H9 (cell line): Measurements from ENCODE around the gene CEP192. TPM values are rescaled to one million over a fixed set of nuclear protein-coding genes. Genes with fewer than 3 reads are reported as not detected.

Experiments used
- DNase-seq: peaks from one replicate; pipeline ENCODE4 v3.0.0-alpha.2; 2017
- H2AFZ ChIP-seq: one replicate; pipeline ENCODE4 v1.6.1; 2013; ENCODE audit warnings: mild to moderate bottlenecking, low read length, control low read depth, moderate library complexity
- H2AK5ac ChIP-seq: 2 replicates; pipeline ENCODE4 v1.6.1; 2013; ENCODE audit warnings: low read length, control low read depth, mixed read lengths; ENCODE audit not compliant: insufficient read length
- H2BK120ac ChIP-seq: one replicate; pipeline ENCODE4 v1.6.1; 2013; ENCODE audit warnings: low read depth, mild to moderate bottlenecking, low read length, control low read depth, inconsistent platforms; ENCODE audit not compliant: poor library complexity, severe bottlenecking
- H2BK12ac ChIP-seq: 2 replicates; pipeline ENCODE4 v1.6.1; 2013; ENCODE audit warnings: low read length, control low read depth, mixed read lengths, low read depth; ENCODE audit not compliant: insufficient read length
- H2BK15ac ChIP-seq: 2 replicates; pipeline ENCODE4 v1.6.1; 2013; ENCODE audit warnings: low read depth, low read length, control low read depth
- H2BK20ac ChIP-seq: one replicate; pipeline ENCODE4 v1.6.1; 2013; ENCODE audit warnings: low read depth, mild to moderate bottlenecking, low read length, control low read depth, inconsistent platforms; ENCODE audit not compliant: poor library complexity, severe bottlenecking
- H2BK5ac ChIP-seq: 2 replicates; pipeline ENCODE4 v1.6.1; 2013; ENCODE audit warnings: low read length, control low read depth, mixed read lengths; ENCODE audit not compliant: insufficient read length
- H3K14ac ChIP-seq: 2 replicates; pipeline ENCODE4 v1.6.1; 2013; ENCODE audit warnings: low read length, control low read depth; ENCODE audit not compliant: insufficient read depth
- H3K18ac ChIP-seq: 2 replicates; pipeline ENCODE4 v1.6.1; 2013; ENCODE audit warnings: low read depth, mild to moderate bottlenecking, mixed read lengths, low read length, control low read depth; ENCODE audit not compliant: insufficient read length
- H3K23ac ChIP-seq: 2 replicates; pipeline ENCODE4 v1.6.1; 2013; ENCODE audit warnings: low read length, control low read depth, mixed read lengths, low read depth; ENCODE audit not compliant: insufficient read length
- H3K23me2 ChIP-seq: 2 replicates; pipeline ENCODE4 v1.6.1; 2013; ENCODE audit warnings: low read depth, mild to moderate bottlenecking, mixed read lengths, low read length, control low read depth; ENCODE audit not compliant: insufficient read length, poor library complexity, severe bottlenecking
- H3K27ac ChIP-seq: 2 replicates; pipeline ENCODE4 v1.5.1; 2013; ENCODE audit warnings: low read length, control low read depth, mixed read lengths, low read depth; ENCODE audit not compliant: insufficient read length
- H3K27me3 ChIP-seq: 2 replicates; pipeline ENCODE4 v1.6.1; 2013; ENCODE audit warnings: low read length, control low read depth, inconsistent platforms; ENCODE audit not compliant: insufficient read depth
- H3K4ac ChIP-seq: 2 replicates; pipeline ENCODE4 v1.6.1; 2013; ENCODE audit warnings: low read depth, mild to moderate bottlenecking, control low read depth, inconsistent platforms, low read length, moderate library complexity
- H3K4me1 ChIP-seq: 2 replicates; pipeline ENCODE4 v1.6.1; 2013; ENCODE audit warnings: low read length, control low read depth, inconsistent platforms; ENCODE audit not compliant: insufficient read depth
- H3K4me2 ChIP-seq: 2 replicates; pipeline ENCODE4 v1.6.1; 2013; ENCODE audit warnings: low read length, control low read depth, mixed read lengths; ENCODE audit not compliant: insufficient read length, insufficient read depth
- H3K56ac ChIP-seq: 2 replicates; pipeline ENCODE4 v1.6.1; 2013; ENCODE audit warnings: low read depth, mild to moderate bottlenecking, mixed read lengths, low read length, control low read depth; ENCODE audit not compliant: insufficient read length
- H3K79me1 ChIP-seq: 2 replicates; pipeline ENCODE4 v1.6.1; 2013; ENCODE audit warnings: low read depth, mild to moderate bottlenecking, moderate library complexity, low read length, control low read depth, inconsistent platforms; ENCODE audit not compliant: insufficient read depth, poor library complexity, severe bottlenecking
- H3K79me2 ChIP-seq: 2 replicates; pipeline ENCODE4 v1.6.1; 2013; ENCODE audit warnings: low read length, control low read depth, inconsistent platforms; ENCODE audit not compliant: insufficient read depth
- H3K9ac ChIP-seq: 2 replicates; pipeline ENCODE4 v1.6.1; 2013; ENCODE audit warnings: low read length, control low read depth, mixed read lengths; ENCODE audit not compliant: insufficient read length; ENCODE audit errors: extremely low read depth
- H3K9me3 ChIP-seq: one replicate; pipeline ENCODE4 v1.6.1; 2013; ENCODE audit warnings: low read depth, low read length, inconsistent platforms; ENCODE audit not compliant: control insufficient read depth
- H3T11ph ChIP-seq: one replicate; pipeline ENCODE4 v1.6.1; 2013; ENCODE audit warnings: mild to moderate bottlenecking, low read length, control low read depth, inconsistent platforms
- H4K20me1 ChIP-seq: one replicate; pipeline ENCODE4 v1.6.1; 2013; ENCODE audit not compliant: control insufficient read depth, insufficient read length, insufficient read depth
- H4K5ac ChIP-seq: 2 replicates; pipeline ENCODE4 v1.6.1; 2013; ENCODE audit warnings: low read depth, mild to moderate bottlenecking, mixed read lengths, low read length, control low read depth; ENCODE audit not compliant: insufficient read length
- H4K8ac ChIP-seq: replicated peaks from 2 replicates; pipeline ENCODE4 v1.6.1; 2013; ENCODE audit warnings: low read length, control low read depth, mixed read lengths, low read depth; ENCODE audit not compliant: insufficient read length
- H4K91ac ChIP-seq: 2 replicates; pipeline ENCODE4 v1.6.1; 2013; ENCODE audit warnings: low read depth, mild to moderate bottlenecking, moderate library complexity, mixed read lengths, low read length, control low read depth; ENCODE audit not compliant: insufficient read length
- H3K27ac Mint-ChIP-seq, 3 experiments: 2 replicates in 2 of 3; 3 replicates in 1 of 3; pipeline ENCODE4 v1.8.0; 2020 to 2021; ENCODE audit warnings: mixed read lengths in 3 of 3, mild to moderate bottlenecking in 1 of 3, moderate library complexity in 1 of 3
- H3K27me3 Mint-ChIP-seq: 2 replicates; pipeline ENCODE4 v1.8.0; 2021; ENCODE audit warnings: low read depth, mild to moderate bottlenecking, moderate library complexity, mixed read lengths
- H3K36me3 Mint-ChIP-seq, 3 experiments: 2 replicates in 2 of 3; 3 replicates in 1 of 3; pipeline ENCODE4 v1.8.0; 2020 to 2021; ENCODE audit warnings: low read depth in 3 of 3, mixed read lengths in 3 of 3; ENCODE audit not compliant: insufficient read depth in 1 of 3
- H3K4me1 Mint-ChIP-seq, 2 experiments: 2 replicates each; pipeline ENCODE4 v1.8.0; 2020; ENCODE audit warnings: mixed read lengths in 2 of 2
- H3K4me3 Mint-ChIP-seq, 2 experiments: 2 replicates in 1 of 2; 3 replicates in 1 of 2; pipeline ENCODE4 v1.8.0; 2020 to 2021; ENCODE audit warnings: mild to moderate bottlenecking in 2 of 2, mixed read lengths in 2 of 2, moderate library complexity in 1 of 2
- H3K9me3 Mint-ChIP-seq, 2 experiments: 2 replicates in 1 of 2; 3 replicates in 1 of 2; pipeline ENCODE4 v1.8.0; 2020; ENCODE audit warnings: mild to moderate bottlenecking in 2 of 2, mixed read lengths in 2 of 2, moderate library complexity in 1 of 2
- CTCF ChIP-seq: fragments of 200-600 bp; sonication (generic); conservative IDR thresholded peaks from 3 replicates; pipeline ENCODE4 v1.8.0; 2021; ENCODE audit warnings: antibody characterized with exemption, mild to moderate bottlenecking
- WGBS: extraction: QIAGEN DNeasy Blood & Tissue Kit; methylation state at CpG from one replicate; pipeline ENCODE4 v1.1.7; 2013; ENCODE audit warnings: missing lambda C conversion rate, low lambda C conversion rate, mixed read lengths; ENCODE audit not compliant: insufficient read length; ENCODE audit errors: extremely low coverage; 5-methylcytosine and 5-hydroxymethylcytosine counted together
- total RNA-seq: library from RNA; stranded (reverse); gene quantifications from 2 replicates; pipeline ENCODE4 v1.2.1, GENCODE V29; 2021

The CEP192 gene
- total RNA-seq, 1 experiment from 2014 or later, result 23.5 TPM

DNA sequence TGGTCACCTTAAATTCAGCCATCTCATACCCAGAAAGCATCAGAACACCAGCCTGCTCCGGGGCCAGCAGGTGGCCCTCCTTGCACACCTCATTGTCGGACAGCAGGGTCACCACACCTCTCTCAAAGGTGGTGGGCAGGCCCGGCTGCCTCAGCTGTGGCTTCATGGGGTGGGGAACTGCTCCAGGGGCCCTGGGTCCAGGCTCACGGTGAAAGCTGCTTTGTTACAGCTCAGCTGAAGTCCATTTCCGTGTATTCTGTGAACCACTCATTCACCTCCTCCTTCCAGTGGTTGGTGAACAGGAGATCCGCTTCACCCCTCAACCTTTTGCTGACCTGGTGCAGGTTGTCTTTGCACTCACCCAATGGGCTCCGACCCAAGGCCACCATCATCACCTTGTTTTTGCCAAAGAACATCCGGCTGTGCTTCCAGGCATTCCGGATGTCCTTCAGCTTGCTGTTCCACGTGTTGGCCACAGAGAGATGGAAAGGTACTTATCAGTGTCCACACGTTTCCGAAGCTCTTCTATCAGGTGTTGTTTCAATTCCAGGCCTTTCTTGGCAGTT, 148.8 kb downstream of the CEP192 start:
- no peak overlapping the region for H3K18ac ChIP-seq
- no peak overlapping the region for H2BK5ac ChIP-seq
- H2AFZ ChIP-seq, result no peak overlapping the region
- H3K23me2 ChIP-seq, result peaks cover 8% of the 10 kb centered on the region
- H3K9ac ChIP-seq, result no peak overlapping the region
- Mint-ChIP-seq H3K4me3 (no peak overlapping the region), H3K36me3 (peaks cover 3 to 10% (median 7%) of the 10 kb centered on the region in 3 experiments; a peak in 6 of 7 replicates), H3K9me3 (peaks cover 20 to 21% of the 10 kb centered on the region in 2 experiments), H3K27ac (no peak overlapping the region; a peak in 1 of 7 replicates), H3K27me3 (peaks cover 44% of the 10 kb centered on the region), H3K4me1 (peaks cover 7 to 9% of the 10 kb centered on the region in 2 experiments; a peak in 3 of 4 replicates)
- H3K27ac ChIP-seq, result no peak overlapping the region
- DNase-seq, result no peak
- no peak overlapping the region for H3K14ac ChIP-seq
- no peak overlapping the region for H2BK20ac ChIP-seq
- H3K79me2 ChIP-seq, result no peaks in the 10 kb centered on the region
- H2BK120ac ChIP-seq, result no peak overlapping the region
- H3T11ph ChIP-seq, result no peak overlapping the region
- H4K5ac ChIP-seq, result no peak overlapping the region
- no peak overlapping the region for H4K8ac ChIP-seq
- no CpG with 5 or more reads among the region's 12 CpGs for WGBS
- no peak overlapping the region for H3K4me2 ChIP-seq
- no peak overlapping the region for H2BK15ac ChIP-seq
- H2BK12ac ChIP-seq, result no peak overlapping the region
- H3K4me1 ChIP-seq, result no peaks in the 10 kb centered on the region
- no peak overlapping the region for H3K56ac ChIP-seq
- no peaks in the 10 kb centered on the region for H3K9me3 ChIP-seq
- no peaks in the 10 kb centered on the region for H3K79me1 ChIP-seq
- H4K20me1 ChIP-seq, result no peaks in the 10 kb centered on the region
- TF ChIP-seq CTCF, result peak; percentile 25; the same call in 1 of the 3 replicates
- H3K27me3 ChIP-seq, result peaks cover 4% of the 10 kb centered on the region; the same call in 1 of the 2 replicates
- H3K4ac ChIP-seq, result no peak overlapping the region
- no peak overlapping the region for H4K91ac ChIP-seq
- H2AK5ac ChIP-seq, result no peak overlapping the region
- H3K23ac ChIP-seq, result no peak overlapping the region
